HUDEP-2 (cell line): Measurements from ENCODE around the gene FARS2.

Experiments used
- DNase-seq, 76 experiments: peaks; one replicate each; lab custom pipeline; 2025; ENCODE audit not compliant: unreplicated experiment in 76 of 76; lab: John Stamatoyannopoulos, UW

FARS2 gene

GRCh38 chr6:5248302-5249098, 12.8 kb upstream of the FARS2 start:
- DNase-seq, result no peak

GRCh38 chr6:5249451-5250122, 11.7 kb upstream of the FARS2 start:
- no peak for DNase-seq

GRCh38 chr6:5250451-5250850, 10.9 kb upstream of the FARS2 start:
- no peak for DNase-seq

- DNase-seq, result no peak
These were observed 10.4 kb upstream of the FARS2 start for GRCh38 chr6:5250911-5251310.

GRCh38 chr6:5256952-5257351, 4.4 kb upstream of the FARS2 start:
- DNase-seq, result no peak

- DNase-seq, result no peak
These were observed 3.9 kb upstream of the FARS2 start for GRCh38 chr6:5257400-5257799.

GRCh38 chr6:5259428-5259827, 1.9 kb upstream of the FARS2 start:
- no peak for DNase-seq

- DNase-seq, result peak in 72 of 76 experiments; percentile 24 to 97 (median 69)
These were observed 1.1 kb upstream of the FARS2 start for GRCh38 chr6:5260111-5260620.

- DNase-seq, result peak in 4 of 76 experiments; percentile 13 to 34 (median 20)
These were observed 314 bp downstream of the FARS2 start for GRCh38 chr6:5261545-5262109.

- no peak for DNase-seq
These were observed 5.1 kb downstream of the FARS2 start for GRCh38 chr6:5266423-5266822.

- peak in 17 of 76 experiments; percentile 5 to 59 (median 24) for DNase-seq
These were observed 8.9 kb downstream of the FARS2 start for GRCh38 chr6:5270093-5270680.

- no peak for DNase-seq
These were observed 10.6 kb downstream of the FARS2 start for GRCh38 chr6:5271926-5272325.

GRCh38 chr6:5274231-5274630, 12.9 kb downstream of the FARS2 start:
- DNase-seq, result no peak

- no peak for DNase-seq
These were observed 14.2 kb downstream of the FARS2 start for GRCh38 chr6:5275497-5275896.

- DNase-seq, result no peak
These were observed 15.3 kb downstream of the FARS2 start for GRCh38 chr6:5276581-5276980.

- no peak for DNase-seq
These were observed 16.3 kb downstream of the FARS2 start for GRCh38 chr6:5277589-5277988.

- no peak for DNase-seq
These were observed 16.7 kb downstream of the FARS2 start for GRCh38 chr6:5278047-5278446.

- DNase-seq, result no peak
These were observed 17.3 kb downstream of the FARS2 start for GRCh38 chr6:5278565-5279120.

- DNase-seq, result no peak
These were observed 18.6 kb downstream of the FARS2 start for GRCh38 chr6:5279891-5280338.

- DNase-seq, result no peak
These were observed 19.6 kb downstream of the FARS2 start for GRCh38 chr6:5280920-5281319.

GRCh38 chr6:5282191-5282623, 20.9 kb downstream of the FARS2 start:
- no peak for DNase-seq
